Gastrocnemius medialis (tissue), 4 donors: Measurements from ENCODE around the gene NCOR1.

Experiments used
- CTCF ChIP-seq, 5 experiments: fragments of 450-650 bp in 3 of 5; fragments of 200-600 bp in 2 of 5; sonication (generic) in 2 of 5; IDR thresholded peaks in 4 of 5; conservative IDR thresholded peaks in 1 of 5; 1 replicate in 4 of 5; 2 replicates in 1 of 5; pipeline ENCODE4 v1.5.1; 2016 to 2019; ENCODE audit warnings: antibody characterized with exemption in 5 of 5, mild to moderate bottlenecking in 3 of 5, moderate library complexity in 3 of 5
- POLR2A ChIP-seq, 2 donors: fragments of 450-650 bp; IDR thresholded peaks; one replicate each; pipeline ENCODE4 v1.6.1; 2017; ENCODE audit warnings: antibody characterized with exemption in 2 of 2, mild to moderate bottlenecking in 2 of 2, moderate library complexity in 2 of 2

GRCh38 chr17:16239931-16240330, 24.6 kb upstream of the NCOR1 start:
- TF ChIP-seq CTCF (IDR thresholded peaks at IDR 0.05 in 4 of 5, conservative IDR thresholded peaks at IDR 0.05 in 1 of 5) (no peak), POLR2A (IDR thresholded peaks at IDR 0.05) (no peak)
